NCI-H510A treated with DMSO at 0.1 percent for 48 hours (cell line): ENCODE results near the gene GCDH.
"Not testable (repeated sequence)": the region's sequence is repeated elsewhere in the genome, so short reads cannot be mapped to it uniquely, and the experiment has no call there.

Experiments
- DNase-seq: peaks from one replicate; lab custom pipeline; 2025; lab: John Stamatoyannopoulos, UW

GCDH gene

GRCh38 chr19:12872941-12873890 lies 17.7 kb upstream of the GCDH start:
- DNase-seq = no peak

GRCh38 chr19:12873891-12874745 lies 16.8 kb upstream of the GCDH start:
- no peak for DNase-seq

- DNase-seq = no peak
Measured at GRCh38 chr19:12875086-12875485, 15.9 kb upstream of the GCDH start.

- no peak for DNase-seq
Measured at GRCh38 chr19:12880551-12881171, 10.3 kb upstream of the GCDH start.

- peak; percentile 95 for DNase-seq
Measured at GRCh38 chr19:12881172-12881808, 9.7 kb upstream of the GCDH start, which contains the start of gene DNASE2. DNASE2 (minus strand) TSS chr19:12881449; CDS start chr19:12881375, 74 bp downstream.

- DNase-seq = no peak
Measured at GRCh38 chr19:12882589-12882988, 8.4 kb upstream of the GCDH start.

- DNase-seq = no peak
Measured at GRCh38 chr19:12884202-12884601, 6.8 kb upstream of the GCDH start.

GRCh38 chr19:12884627-12884925 lies 6.4 kb upstream of the GCDH start:
- no peak for DNase-seq

- DNase-seq = peak; percentile 95
Measured at GRCh38 chr19:12884926-12885748, 5.8 kb upstream of the GCDH start.

GRCh38 chr19:12885749-12886650 lies 5.0 kb upstream of the GCDH start:
- no peak for DNase-seq

GRCh38 chr19:12886651-12886968 lies 4.3 kb upstream of the GCDH start:
- DNase-seq = no peak

GRCh38 chr19:12886969-12887747 lies 3.8 kb upstream of the GCDH start, which contains the start of gene KLF1:
KLF1 (minus strand) TSS chr19:12887201; CDS start chr19:12887140, 61 bp downstream.
- no peak for DNase-seq

GRCh38 chr19:12888006-12888603 lies 2.9 kb upstream of the GCDH start:
- no peak for DNase-seq

- DNase-seq = not testable (repeated sequence)
Measured at GRCh38 chr19:12890299-12890786, 617 bp upstream of the GCDH start.

GRCh38 chr19:12891553-12892021 lies 627 bp downstream of the GCDH start:
- DNase-seq = no peak

- no peak for DNase-seq
Measured at GRCh38 chr19:12893582-12893981, 2.6 kb downstream of the GCDH start.

- no peak for DNase-seq
Measured at GRCh38 chr19:12896460-12896859, 5.5 kb downstream of the GCDH start.

- no peak for DNase-seq
Measured at GRCh38 chr19:12899891-12900518, 9.0 kb downstream of the GCDH start.
